HCT116 (cell line): ENCODE data around the gene OXCT1. TPM values are rescaled to one million over a fixed set of nuclear protein-coding genes. Genes with fewer than 3 reads are reported as not detected.

ENCODE experiments used
- ATAC-seq: fragments of 200-7000 bp; cut with Tn5 transposase; 2 replicates; pipeline ENCODE4 v1.9.1; 2020; ENCODE audit warnings: mild to moderate bottlenecking, moderate library complexity
- BruUV-seq: library from RNA; stranded (reverse); fragments of 400-500 nt; replicated peaks from 2 replicates; lab custom pipeline; 2021; lab: Mats Ljungman, UMichigan
- CTCF ChIA-PET: fragments of 300-600 bp; sonication (Branson Sonifier 250); formaldehyde crosslinking; loops from one replicate; lab custom pipeline; 2021; ENCODE audit warnings: antibody characterized with exemption; lab: Charles Lee
- POLR2A ChIA-PET: fragments of 300-600, 350-600 bp; sonication (Branson Sonifier 250); formaldehyde crosslinking; loops from one replicate; lab custom pipeline; 2021; ENCODE audit warnings: antibody characterized with exemption; lab: Charles Lee
- RAD21 ChIA-PET, 2 experiments: fragments of 300-600 bp; sonication (Branson Sonifier 250); formaldehyde crosslinking; loops; one replicate each; lab custom pipeline; 2023; ENCODE audit warnings: low total read pairs in 2 of 2; ENCODE audit not compliant: uncharacterized antibody in 2 of 2, unreplicated experiment in 2 of 2, low non-redundant PET in 1 of 2; lab: Charles Lee
- DNase-seq: peaks from one replicate; pipeline ENCODE4 v3.0.0-alpha.2; 2010; ENCODE audit warnings: low read depth, low spot score
- H2AFZ ChIP-seq: fragments of 200-600 bp; shearing (Covaris generic), sonication (generic); 2 replicates; pipeline ENCODE4 v1.6.1; 2017; ENCODE audit warnings: low read depth, mixed run types, mixed read lengths, antibody characterized with exemption, low read length; ENCODE audit not compliant: poor library complexity, severe bottlenecking
- H3K27ac ChIP-seq: 2 replicates; pipeline ENCODE4 v1.5.1; 2012; ENCODE audit warnings: low read depth, low read length
- H3K27me3 ChIP-seq: fragments of 200-600 bp; sonication (generic); 2 replicates; pipeline ENCODE4 v1.6.1; 2016; ENCODE audit warnings: mixed run types, low read length, mixed read lengths; ENCODE audit not compliant: insufficient read depth
- H3K36me3 ChIP-seq, 2 experiments: fragments of 200-500 bp in 1 of 2; fragments of 200-600 bp in 1 of 2; sonication (Bioruptor generic) in 1 of 2; sonication (generic) in 1 of 2; 2 replicates each; pipeline versions ENCODE4 v1.5.1 to v1.6.1; 2014 to 2016; ENCODE audit warnings: low read length in 2 of 2, inconsistent platforms in 1 of 2, mixed read lengths in 1 of 2, mixed run types in 1 of 2; ENCODE audit not compliant: insufficient read depth in 2 of 2, control insufficient read depth in 1 of 2
- H3K4me1 ChIP-seq, 2 experiments: fragments of 200-600 bp in 1 of 2; sonication (generic) in 1 of 2; 2 replicates each; pipeline versions ENCODE4 v1.5.1 to v1.6.1; 2012 to 2017; ENCODE audit warnings: low read length in 2 of 2, inconsistent platforms in 1 of 2, mild to moderate bottlenecking in 1 of 2, mixed read lengths in 1 of 2, mixed run types in 1 of 2, moderate library complexity in 1 of 2; ENCODE audit not compliant: insufficient read depth in 2 of 2, control insufficient read depth in 1 of 2
- H3K4me2 ChIP-seq: fragments of 200-600 bp; sonication (generic); 2 replicates; pipeline ENCODE4 v1.6.1; 2017; ENCODE audit warnings: mixed run types, low read length, mixed read lengths
- H3K4me3 ChIP-seq, 2 experiments: fragments of 200-600 bp in 1 of 2; sonication (generic) in 1 of 2; replicated peaks in 1 of 2; 2 replicates each; pipeline ENCODE4 v1.5.1; 2011 to 2016; ENCODE audit warnings: low read length in 2 of 2, control low read depth in 1 of 2, low read depth in 1 of 2, mild to moderate bottlenecking in 1 of 2, mixed read lengths in 1 of 2, mixed run types in 1 of 2
- H3K79me2 ChIP-seq: fragments of 200-600 bp; sonication (generic); 2 replicates; pipeline ENCODE4 v1.6.1; 2017; ENCODE audit warnings: mild to moderate bottlenecking, mixed run types, low read length, moderate library complexity, mixed read lengths; ENCODE audit not compliant: insufficient read depth
- H3K9ac ChIP-seq: fragments of 200-600 bp; sonication (generic); 2 replicates; pipeline ENCODE4 v1.6.1; 2016; ENCODE audit warnings: low read length, mixed read lengths
- H3K9me2 ChIP-seq: fragments of 200-600 bp; sonication (generic), shearing (Covaris generic); 2 replicates; pipeline ENCODE4 v1.6.1; 2017; ENCODE audit warnings: mixed run types, mild to moderate bottlenecking, moderate library complexity; ENCODE audit not compliant: insufficient read depth
- H3K9me3 ChIP-seq, 2 experiments: fragments of 200-500 bp in 1 of 2; fragments of 200-600 bp in 1 of 2; sonication (Bioruptor generic) in 1 of 2; sonication (generic) in 1 of 2; 2 replicates each; pipeline ENCODE4 v1.6.1; 2014 to 2017; ENCODE audit warnings: low read length in 2 of 2, mixed read lengths in 2 of 2, inconsistent platforms in 1 of 2, low read depth in 1 of 2, mild to moderate bottlenecking in 1 of 2, mixed run types in 1 of 2, moderate library complexity in 1 of 2; ENCODE audit not compliant: control insufficient read depth in 1 of 2, insufficient read depth in 1 of 2
- H4K20me1 ChIP-seq: fragments of 200-600 bp; sonication (generic), shearing (Covaris generic); 2 replicates; pipeline ENCODE4 v1.6.1; 2017; ENCODE audit warnings: mixed run types, mild to moderate bottlenecking, moderate library complexity; ENCODE audit not compliant: insufficient read depth
- EGR1 ChIP-seq: IDR thresholded peaks from 2 replicates; pipeline ENCODE4 v1.6.1; 2012; ENCODE audit warnings: low read depth
- ELF1 ChIP-seq: IDR thresholded peaks from 2 replicates; pipeline ENCODE4 v1.6.1; 2012; ENCODE audit warnings: low read depth, borderline replicate concordance
- JUND ChIP-seq: IDR thresholded peaks from 2 replicates; pipeline ENCODE4 v1.6.1; 2012
- RAD21 ChIP-seq: IDR thresholded peaks from 2 replicates; pipeline ENCODE4 v1.6.1; 2012; ENCODE audit warnings: low read depth, mild to moderate bottlenecking
- SIN3A ChIP-seq: IDR thresholded peaks from 2 replicates; pipeline ENCODE4 v1.6.1; 2012; ENCODE audit warnings: low read depth
- SP1 ChIP-seq: IDR thresholded peaks from 2 replicates; pipeline ENCODE4 v1.6.1; 2012; ENCODE audit warnings: low read depth
- SRF ChIP-seq: IDR thresholded peaks from 2 replicates; pipeline ENCODE4 v1.6.1; 2012; ENCODE audit warnings: low read depth
- ZNF274 ChIP-seq: fragments of 200-500 bp; sonication (Bioruptor generic); IDR thresholded peaks from 2 replicates; pipeline ENCODE4 v1.6.1; 2014; ENCODE audit warnings: mild to moderate bottlenecking, low read depth, low read length, inconsistent platforms
- intact Hi-C: fragments of 100-400 bp; cut with micrococcal nuclease; formaldehyde crosslinking; loops from 2 replicates; pipeline ENCODE4 v1.10.0; 2022
- total RNA-seq: library from RNA; stranded (reverse); gene quantifications from one replicate; pipeline ENCODE4 v1.2.1, GENCODE V29; 2021; ENCODE audit not compliant: unreplicated experiment
- TF ChIP-seq, protein P1 (sequence below), 3 experiments: fragments of 200-600 bp in 1 of 3; sonication (generic) in 1 of 3; IDR thresholded peaks in 2 of 3; conservative IDR thresholded peaks in 1 of 3; 2 replicates each; pipeline ENCODE4 v1.5.1; 2012 to 2017; ENCODE audit warnings: low read depth in 2 of 3, low read length in 2 of 3, antibody characterized with exemption in 1 of 3, borderline replicate concordance in 1 of 3, control low read depth in 1 of 3, mild to moderate bottlenecking in 1 of 3, mixed read lengths in 1 of 3, mixed run types in 1 of 3, moderate library complexity in 1 of 3; ENCODE audit not compliant: insufficient read depth in 1 of 3

Gene OXCT1
- total RNA-seq, 1 experiment from 2014 or later, result 28.1 TPM

- H3K4me1 ChIP-seq, result no peaks in the 10 kb centered on the region
- BruUV-seq, result no TSS peak
- H3K9ac ChIP-seq, result no peak overlapping the region
- DNase-seq (no peak), ATAC-seq (no peak)
- ChIA-PET POLR2A (no interaction called here), RAD21 (no interaction called here), CTCF (no interaction called here)
- TF ChIP-seq, protein P1, sequence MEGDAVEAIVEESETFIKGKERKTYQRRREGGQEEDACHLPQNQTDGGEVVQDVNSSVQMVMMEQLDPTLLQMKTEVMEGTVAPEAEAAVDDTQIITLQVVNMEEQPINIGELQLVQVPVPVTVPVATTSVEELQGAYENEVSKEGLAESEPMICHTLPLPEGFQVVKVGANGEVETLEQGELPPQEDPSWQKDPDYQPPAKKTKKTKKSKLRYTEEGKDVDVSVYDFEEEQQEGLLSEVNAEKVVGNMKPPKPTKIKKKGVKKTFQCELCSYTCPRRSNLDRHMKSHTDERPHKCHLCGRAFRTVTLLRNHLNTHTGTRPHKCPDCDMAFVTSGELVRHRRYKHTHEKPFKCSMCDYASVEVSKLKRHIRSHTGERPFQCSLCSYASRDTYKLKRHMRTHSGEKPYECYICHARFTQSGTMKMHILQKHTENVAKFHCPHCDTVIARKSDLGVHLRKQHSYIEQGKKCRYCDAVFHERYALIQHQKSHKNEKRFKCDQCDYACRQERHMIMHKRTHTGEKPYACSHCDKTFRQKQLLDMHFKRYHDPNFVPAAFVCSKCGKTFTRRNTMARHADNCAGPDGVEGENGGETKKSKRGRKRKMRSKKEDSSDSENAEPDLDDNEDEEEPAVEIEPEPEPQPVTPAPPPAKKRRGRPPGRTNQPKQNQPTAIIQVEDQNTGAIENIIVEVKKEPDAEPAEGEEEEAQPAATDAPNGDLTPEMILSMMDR (IDR thresholded peaks at IDR 0.05 in 2 of 3, conservative IDR thresholded peaks at IDR 0.05 in 1 of 3; ENCODE audit: borderline replicate concordance in 1 of 3, insufficient read depth in 1 of 3, low read depth in 2 of 3, low read length in 2 of 3), result no peak
- no peak for TF ChIP-seq SRF
- no peak overlapping the region for H2AFZ ChIP-seq
- no peaks in the 10 kb centered on the region for H3K9me3 ChIP-seq
- H3K27ac ChIP-seq, result no peak overlapping the region
- H3K9me2 ChIP-seq, result no peaks in the 10 kb centered on the region
- H3K4me3 ChIP-seq, result no peak overlapping the region
- H4K20me1 ChIP-seq, result no peaks in the 10 kb centered on the region
- H3K4me2 ChIP-seq, result no peak overlapping the region
- intact Hi-C loops, result no loop called here
- no peaks in the 10 kb centered on the region for H3K27me3 ChIP-seq
- no peaks in the 10 kb centered on the region for H3K36me3 ChIP-seq
- no peaks in the 10 kb centered on the region for H3K79me2 ChIP-seq
These were observed 8.6 kb upstream of the OXCT1 start for GRCh38 chr5:41878643-41879478.

DNA sequence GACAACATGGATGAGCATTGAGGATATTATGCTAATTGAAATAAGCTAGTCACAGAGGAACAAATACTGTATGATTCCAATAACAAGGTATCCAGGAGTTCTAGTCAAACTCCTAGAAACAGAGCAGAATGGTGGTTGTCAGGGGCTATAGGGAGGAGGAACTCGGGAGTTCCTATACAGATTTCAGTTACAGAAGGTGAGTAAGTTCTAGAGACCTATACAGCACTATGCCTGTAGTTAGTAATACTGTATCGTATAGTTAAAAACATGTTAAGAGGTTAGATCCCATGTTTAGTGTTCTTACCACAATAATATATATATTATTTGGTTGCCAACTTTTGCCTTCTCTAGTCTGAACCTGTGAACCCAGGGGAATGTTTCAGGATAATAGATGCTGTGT lies 7.9 kb upstream of the OXCT1 start:
- H3K4me1 ChIP-seq, result no peaks in the 10 kb centered on the region
- H2AFZ ChIP-seq, result no peak overlapping the region
- H3K9me3 ChIP-seq, result no peaks in the 10 kb centered on the region
- intact Hi-C loops, result no loop called here
- no peak overlapping the region for H3K9ac ChIP-seq
- CTCF ChIA-PET, result no interaction called here
- TF ChIP-seq SIN3A (no peak), JUND (no peak), SRF (no peak), RAD21 (no peak), EGR1 (no peak), ELF1 (no peak), ZNF274 (no peak), SP1 (no peak)
- DNase-seq (no peak), ATAC-seq (no peak)
- no peaks in the 10 kb centered on the region for H3K27me3 ChIP-seq
- no TSS peak for BruUV-seq
- no peak overlapping the region for H3K4me3 ChIP-seq
- H3K79me2 ChIP-seq, result no peaks in the 10 kb centered on the region
- no peaks in the 10 kb centered on the region for H4K20me1 ChIP-seq
- no peaks in the 10 kb centered on the region for H3K36me3 ChIP-seq
- RAD21 ChIA-PET, result no interaction called here
- H3K4me2 ChIP-seq, result no peak overlapping the region
- POLR2A ChIA-PET, result no interaction called here
- no peak overlapping the region for H3K27ac ChIP-seq
- no peaks in the 10 kb centered on the region for H3K9me2 ChIP-seq
